Common myeloid progenitor, CD34-positive (primary cell): ENCODE data around the gene NEU3.

Experiments
- CTCF ChIA-PET: fragments of 350-600 bp; sonication (Branson Sonifier 250); formaldehyde crosslinking; loops from one replicate; lab custom pipeline; 2021; ENCODE audit warnings: antibody characterized with exemption; lab: Charles Lee
- POLR2A ChIA-PET: fragments of 350-600 bp; sonication (Branson Sonifier 250); formaldehyde crosslinking; loops from one replicate; lab custom pipeline; 2021; ENCODE audit warnings: antibody characterized with exemption; lab: Charles Lee
- DNase-seq, 3 donors: peaks; one replicate each; pipeline versions ENCODE4 v3.0.0 to v3.0.0-alpha.2; 2013
- H3K27ac ChIP-seq, 2 experiments: 1 replicate in 1 of 2; 2 replicates in 1 of 2; pipeline ENCODE4 v1.7.0; 2013; ENCODE audit warnings: inconsistent platforms in 2 of 2, low read length in 2 of 2, mild to moderate bottlenecking in 2 of 2, low read depth in 1 of 2, moderate library complexity in 1 of 2; ENCODE audit not compliant: severe bottlenecking in 2 of 2, insufficient read depth in 1 of 2, poor library complexity in 1 of 2
- H3K27me3 ChIP-seq, 5 experiments: replicated peaks in 2 of 5; 1 replicate in 3 of 5; 2 replicates in 2 of 5; pipeline versions ENCODE4 v1.6.1 to v1.7.0; 2013; ENCODE audit warnings: low read length in 4 of 5, mild to moderate bottlenecking in 2 of 5, moderate library complexity in 2 of 5, inconsistent platforms in 1 of 5; ENCODE audit not compliant: insufficient read depth in 5 of 5, control insufficient read depth in 4 of 5
- H3K36me3 ChIP-seq, 4 experiments: 1 replicate in 2 of 4; 2 replicates in 2 of 4; pipeline versions ENCODE4 v1.6.1 to v1.7.0; 2013; ENCODE audit warnings: low read length in 3 of 4, control low read depth in 1 of 4, mild to moderate bottlenecking in 1 of 4; ENCODE audit not compliant: control insufficient read depth in 4 of 4, insufficient read depth in 4 of 4
- H3K4me1 ChIP-seq, 4 experiments: 1 replicate in 3 of 4; 2 replicates in 1 of 4; pipeline versions ENCODE4 v1.6.1 to v1.7.1; 2013; ENCODE audit warnings: low read length in 3 of 4, mild to moderate bottlenecking in 3 of 4, control low read depth in 1 of 4, inconsistent platforms in 1 of 4, moderate library complexity in 1 of 4; ENCODE audit not compliant: control insufficient read depth in 4 of 4, insufficient read depth in 4 of 4; ENCODE audit errors: control extremely low read depth in 1 of 4
- H3K4me3 ChIP-seq, 7 experiments: 1 replicate in 4 of 7; 2 replicates in 3 of 7; pipeline versions ENCODE4 v1.5.1 to v1.7.0; 2013; ENCODE audit warnings: mild to moderate bottlenecking in 7 of 7, low read length in 6 of 7, moderate library complexity in 6 of 7, inconsistent platforms in 2 of 7, low read depth in 2 of 7, control low read depth in 1 of 7; ENCODE audit not compliant: insufficient read depth in 4 of 7, control insufficient read depth in 1 of 7; ENCODE audit errors: extremely low read depth in 1 of 7
- H3K9me3 ChIP-seq, 5 experiments: 1 replicate in 4 of 5; 2 replicates in 1 of 5; pipeline versions ENCODE4 v1.6.1 to v1.7.1; 2013; ENCODE audit warnings: low read length in 4 of 5, mild to moderate bottlenecking in 2 of 5, inconsistent platforms in 1 of 5, low read depth in 1 of 5, moderate library complexity in 1 of 5; ENCODE audit not compliant: control insufficient read depth in 4 of 5, insufficient read depth in 2 of 5; ENCODE audit errors: control extremely low read depth in 1 of 5
- WGBS: methylation state at CpG from one replicate; pipeline ENCODE4 v1.1.5; 2013; ENCODE audit not compliant: insufficient coverage; 5-methylcytosine and 5-hydroxymethylcytosine counted together

NEU3 gene

DNA sequence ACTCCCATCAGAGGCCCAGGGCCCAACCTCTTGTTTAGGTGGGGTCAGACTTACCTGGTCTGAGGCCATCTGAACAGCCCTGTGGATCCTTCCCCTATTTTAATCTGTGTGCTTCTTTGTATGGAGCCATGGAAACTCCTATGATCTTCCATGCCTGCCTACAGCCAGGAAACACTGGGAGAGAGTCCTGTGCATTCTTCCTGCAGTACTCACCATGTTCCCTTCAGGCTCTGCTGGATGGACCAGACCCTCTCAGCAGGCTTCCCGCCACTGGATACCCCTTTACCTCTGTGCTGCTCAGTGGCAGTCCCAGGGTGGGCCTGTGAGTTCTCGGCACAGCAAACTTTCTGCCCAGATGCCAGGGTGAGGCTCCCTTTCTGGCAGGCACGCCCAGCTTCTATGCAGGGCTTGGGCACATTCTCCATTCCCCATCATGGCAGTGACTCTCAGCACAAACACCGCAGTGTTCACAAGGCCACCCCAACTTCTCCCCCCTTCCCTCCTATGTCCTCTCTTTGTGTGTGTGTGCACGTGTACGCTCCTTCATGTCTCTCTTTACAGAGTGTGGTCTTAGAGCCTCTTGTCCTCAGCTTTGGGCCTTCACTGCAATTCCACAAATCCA, 34.8 kb downstream of the NEU3 start:
- Histone ChIP-seq H3K4me1 (no peaks in the 10 kb centered on the region), H3K36me3 (no peaks in the 10 kb centered on the region), H3K27me3 (no peaks in the 10 kb centered on the region), H3K4me3 (no peak overlapping the region), H3K9me3 (peaks cover 0 to 5% (median 0%) of the 10 kb centered on the region in 5 experiments), H3K27ac (no peak overlapping the region)
- POLR2A ChIA-PET, result no interaction called here
- 100% methylated on average over 6 of the region's 6 CpGs for WGBS
- CTCF ChIA-PET, result interaction anchor here (0.9 to 2.9 kb wide), 8 partner anchors 9 to 225 kb away, joined by 3 to 23 read pairs (median 9); no protein-coding TSS in a partner anchor
- no peak for DNase-seq

DNA sequence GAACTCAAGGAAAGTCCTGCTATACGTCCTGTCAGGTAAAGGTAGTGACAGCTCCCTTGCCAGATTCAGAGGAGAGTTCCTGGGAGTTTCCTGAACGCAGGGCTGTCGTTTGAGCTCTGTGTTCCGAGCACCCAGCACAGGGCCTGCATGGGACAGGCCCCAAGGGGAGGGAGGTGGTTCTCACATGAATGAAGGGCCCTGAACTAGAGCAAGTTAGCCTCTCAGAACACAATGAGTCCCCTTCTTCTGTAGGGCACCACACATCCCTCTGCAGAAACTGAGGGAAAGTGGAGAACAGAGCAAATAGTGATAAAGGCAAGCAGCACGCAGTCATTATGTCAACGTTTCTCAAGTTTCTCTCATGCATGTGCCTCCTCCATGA, 35.3 kb downstream of the NEU3 start:
- ChIA-PET POLR2A (no interaction called here), CTCF (interaction anchor here (0.9 to 2.9 kb wide), 4 partner anchors 12 to 224 kb away, joined by 3 to 23 read pairs (median 6); no protein-coding TSS in a partner anchor)
- H3K27ac ChIP-seq, result no peak overlapping the region
- 100% methylated on average over 4 of the region's 6 CpGs for WGBS
- peaks cover 0 to 5% (median 0%) of the 10 kb centered on the region in 5 experiments for H3K9me3 ChIP-seq
- H3K27me3 ChIP-seq, result no peaks in the 10 kb centered on the region
- no peaks in the 10 kb centered on the region for H3K4me1 ChIP-seq
- no peaks in the 10 kb centered on the region for H3K36me3 ChIP-seq
- DNase-seq, result no peak
- H3K4me3 ChIP-seq, result no peak overlapping the region

DNA sequence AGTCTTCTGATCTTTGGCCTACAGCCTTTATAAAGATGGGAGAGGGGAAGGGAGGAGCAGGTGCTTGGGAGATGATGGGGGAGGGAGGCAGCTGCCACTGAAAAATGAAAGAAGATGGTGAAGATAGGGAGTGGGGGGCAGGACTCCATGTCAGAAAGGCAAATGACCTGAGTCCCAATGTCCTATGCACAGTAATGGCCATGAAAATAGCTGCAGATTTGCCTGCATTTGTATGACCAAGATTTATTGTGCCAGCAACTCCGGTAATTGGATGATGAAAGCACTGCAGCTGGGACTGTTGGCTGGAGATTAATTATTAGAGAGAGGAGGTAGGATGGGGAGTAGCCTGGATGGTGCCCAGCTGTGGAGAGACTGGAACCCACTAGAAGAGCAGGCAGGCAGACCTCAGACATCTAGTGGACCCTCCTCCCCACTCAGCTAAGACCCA, 36.1 kb downstream of the NEU3 start:
- no peak for DNase-seq
- Histone ChIP-seq H3K27ac (no peak overlapping the region), H3K27me3 (no peaks in the 10 kb centered on the region), H3K36me3 (no peaks in the 10 kb centered on the region), H3K4me1 (no peaks in the 10 kb centered on the region), H3K9me3 (peaks cover 0 to under 1% (median 0%) of the 10 kb centered on the region in 5 experiments), H3K4me3 (no peak overlapping the region)
- WGBS, result no CpG with 5 or more reads among the region's 1 CpG
- ChIA-PET POLR2A (interaction anchor here (0.5 kb wide), 1 partner anchor 158 kb away, joined by 11 read pairs; no protein-coding TSS in a partner anchor), CTCF (interaction anchor here (0.9 to 1.4 kb wide), 2 partner anchors 221 to 224 kb away, joined by 3 read pairs; no protein-coding TSS in a partner anchor)

DNA sequence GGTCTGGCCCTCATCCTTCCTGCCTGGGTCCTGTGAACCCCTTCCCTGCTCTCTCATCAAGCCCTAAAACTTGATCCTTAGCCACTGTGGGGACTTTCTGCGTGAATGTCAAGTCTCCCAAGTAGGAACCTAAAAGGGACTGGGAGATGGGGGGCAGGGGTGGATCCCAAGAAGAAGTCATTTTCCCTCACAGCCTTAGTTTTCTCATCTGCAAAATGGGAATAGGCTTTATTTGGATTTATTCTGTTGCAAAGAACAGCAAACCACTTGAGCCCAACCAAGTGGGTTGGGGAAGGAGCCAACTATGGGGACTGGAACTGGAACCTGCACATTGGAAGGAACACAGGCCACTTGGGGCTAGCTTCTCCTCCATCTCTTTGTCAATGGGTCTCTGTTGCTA, 36.8 kb downstream of the NEU3 start:
- ChIA-PET CTCF (interaction anchor here (0.9 to 1.4 kb wide), 4 partner anchors 9 to 223 kb away, joined by 3 to 5 read pairs (median 3); no protein-coding TSS in a partner anchor), POLR2A (interaction anchor here (0.5 kb wide), 1 partner anchor 157 kb away, joined by 11 read pairs; no protein-coding TSS in a partner anchor)
- Histone ChIP-seq H3K36me3 (no peaks in the 10 kb centered on the region), H3K9me3 (no peaks in the 10 kb centered on the region), H3K27ac (no peak overlapping the region), H3K4me3 (no peak overlapping the region), H3K4me1 (no peaks in the 10 kb centered on the region), H3K27me3 (no peaks in the 10 kb centered on the region)
- no peak for DNase-seq
- no CpG with 5 or more reads among the region's 1 CpG for WGBS

DNA sequence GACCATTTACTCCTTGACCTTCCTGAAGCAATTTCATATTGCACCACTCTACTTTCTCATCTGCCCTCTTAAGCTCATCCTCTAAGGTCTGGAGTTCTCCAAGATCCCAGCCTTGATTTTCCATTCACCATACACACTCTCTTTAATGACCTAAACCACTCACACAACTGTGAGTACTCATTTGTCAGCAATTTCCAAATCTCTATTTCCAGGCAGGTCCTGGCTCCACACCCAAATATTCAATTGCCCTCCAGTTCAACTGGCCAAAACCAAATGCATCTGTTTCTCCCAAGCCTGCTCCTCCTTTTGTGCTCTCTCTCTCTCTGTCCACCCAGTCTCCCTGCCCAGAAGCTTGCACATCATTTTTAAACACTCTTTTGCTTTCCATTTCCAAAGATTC, 39.6 kb downstream of the NEU3 start:
- Histone ChIP-seq H3K27me3 (no peaks in the 10 kb centered on the region), H3K27ac (no peak overlapping the region), H3K4me1 (no peaks in the 10 kb centered on the region), H3K36me3 (no peaks in the 10 kb centered on the region), H3K9me3 (no peaks in the 10 kb centered on the region), H3K4me3 (no peak overlapping the region)
- POLR2A ChIA-PET, result no interaction called here
- DNase-seq, result no peak
- CTCF ChIA-PET, result interaction anchor here (0.8 to 1.4 kb wide), 3 partner anchors 9 to 115 kb away, joined by 3 to 4 read pairs (median 3); no protein-coding TSS in a partner anchor

DNA sequence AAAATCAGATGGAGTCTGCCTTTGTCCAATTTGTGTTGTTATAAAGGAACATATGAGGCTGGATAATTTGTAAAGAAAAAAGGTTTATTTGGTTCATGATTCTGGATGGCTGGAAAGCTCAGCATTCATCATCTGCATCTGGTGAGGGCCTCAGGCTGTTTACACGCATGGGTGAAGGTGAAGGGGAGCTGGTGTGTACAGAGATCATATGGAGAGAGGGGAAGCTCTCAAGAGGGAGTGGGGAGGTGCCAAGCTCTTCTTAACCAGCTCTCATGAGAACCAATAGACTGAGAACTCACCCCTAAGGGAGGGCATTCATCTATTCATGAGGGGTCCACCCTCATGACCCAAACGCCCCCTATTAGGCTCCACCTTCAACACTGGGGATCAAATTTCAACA, 40.0 kb downstream of the NEU3 start:
- H3K4me3 ChIP-seq, result no peak overlapping the region
- DNase-seq, result no peak
- 71% methylated on average over 1 of the region's 2 CpGs for WGBS
- H3K27me3 ChIP-seq, result no peaks in the 10 kb centered on the region
- ChIA-PET POLR2A (no interaction called here), CTCF (interaction anchor here (0.8 to 1.0 kb wide), 2 partner anchors 10 to 11 kb away, joined by 3 read pairs; no protein-coding TSS in a partner anchor)
- H3K4me1 ChIP-seq, result no peaks in the 10 kb centered on the region
- no peaks in the 10 kb centered on the region for H3K9me3 ChIP-seq
- no peaks in the 10 kb centered on the region for H3K36me3 ChIP-seq
- H3K27ac ChIP-seq, result no peak overlapping the region
